GOT3 (cell line): ENCODE measurements around the gene IAH1.

ENCODE experiments used
- DNase-seq: peaks from one replicate; lab custom pipeline; 2025; ENCODE audit warnings: mixed read lengths; lab: John Stamatoyannopoulos, UW

Gene IAH1

GRCh38 chr2:9474361-9475057 lies at the start of gene IAH1:
Gene IAH1, plus strand, starts transcription at chr2:9474551. Its CDS starts 16 bp downstream, at chr2:9474567.
- no peak for DNase-seq

GRCh38 chr2:9428965-9429577 lies 45.3 kb upstream of the IAH1 start:
- no peak for DNase-seq

DNA sequence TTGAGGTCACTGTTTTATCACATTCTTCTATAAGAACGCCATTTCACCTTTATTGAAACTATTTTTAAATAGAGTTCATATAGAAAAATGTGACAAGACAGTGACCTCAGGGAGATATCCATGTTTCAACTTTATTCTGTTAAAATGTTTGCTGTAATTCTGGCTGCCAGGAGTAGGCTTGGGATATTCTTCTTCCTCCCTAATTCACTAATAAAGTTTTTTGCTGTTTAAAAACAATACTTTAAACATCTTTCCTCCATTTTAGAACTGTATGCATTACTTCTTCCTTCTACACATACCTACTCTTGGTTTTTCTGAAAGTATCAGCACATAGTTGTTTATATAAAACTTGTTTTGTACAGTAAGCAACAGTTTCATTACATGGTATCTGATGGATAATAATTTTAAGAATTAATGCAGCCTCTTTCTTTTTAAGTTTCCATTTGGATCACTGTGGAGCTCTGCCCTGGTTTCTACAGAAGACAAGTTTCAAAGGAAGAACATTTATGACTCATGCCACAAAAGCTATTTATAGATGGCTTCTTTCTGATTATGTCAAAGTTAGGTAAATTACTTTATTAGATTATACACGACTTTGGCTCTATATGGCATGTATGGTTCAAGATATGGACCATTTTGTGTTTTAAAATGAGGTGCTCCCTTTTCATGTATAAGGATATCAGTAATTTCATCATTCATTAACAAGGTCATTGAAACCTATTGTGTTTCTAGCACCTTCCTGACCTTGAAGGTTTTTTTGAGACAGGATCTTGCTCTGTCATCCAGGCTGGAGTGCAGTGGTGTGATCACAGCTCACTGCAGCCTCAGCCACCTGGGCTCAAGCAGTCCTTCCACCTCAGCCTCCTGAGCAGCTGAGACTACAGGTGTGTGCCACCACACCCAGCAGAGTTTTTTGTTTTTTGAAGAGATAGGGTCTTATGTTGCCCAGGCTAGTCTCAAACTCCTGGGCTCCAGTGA lies 43.7 kb upstream of the IAH1 start:
- no peak for DNase-seq

GRCh38 chr2:9434489-9434888 lies 39.9 kb upstream of the IAH1 start:
- no peak for DNase-seq

DNA sequence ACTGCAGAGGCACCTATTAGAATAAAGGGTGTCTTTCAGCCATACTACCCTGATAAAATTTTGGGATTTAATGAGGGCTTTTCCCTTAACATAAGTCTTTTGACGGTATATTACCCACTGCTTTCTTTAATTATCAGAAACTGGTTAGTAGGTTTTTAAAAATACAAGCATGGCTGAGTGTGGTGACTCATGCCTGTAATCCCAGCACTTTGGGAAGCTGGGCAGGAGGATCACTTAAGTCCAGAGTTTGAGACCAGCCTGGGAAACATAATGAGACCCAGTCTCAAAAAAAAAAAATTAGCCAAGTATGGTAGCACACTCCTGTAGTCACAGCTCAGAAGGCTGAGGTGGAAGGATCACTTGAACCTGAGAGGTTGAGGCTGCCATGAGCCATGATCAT lies 34.8 kb upstream of the IAH1 start:
- DNase-seq, result no peak

- DNase-seq, result no peak
Observed at GRCh38 chr2:9440058-9440727, 34.2 kb upstream of the IAH1 start.

DNA sequence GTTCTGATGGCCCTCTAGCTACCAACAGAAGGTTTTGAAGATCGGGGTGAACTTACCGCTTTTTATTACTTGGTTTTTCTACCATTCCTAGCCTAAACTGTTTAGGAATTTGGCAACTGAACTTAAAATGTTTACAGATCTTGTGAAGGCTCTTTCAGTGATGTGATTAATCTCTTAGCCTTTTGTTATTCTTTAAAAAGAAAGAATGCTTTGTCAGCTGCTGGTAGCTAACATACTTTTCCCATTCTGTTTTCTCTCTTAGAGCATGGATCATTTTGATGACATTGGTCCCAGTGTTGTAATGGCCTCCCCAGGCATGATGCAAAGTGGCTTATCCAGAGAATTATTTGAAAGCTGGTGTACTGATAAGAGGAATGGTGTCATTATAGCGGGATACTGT lies 32.8 kb upstream of the IAH1 start:
- DNase-seq, result no peak

DNA sequence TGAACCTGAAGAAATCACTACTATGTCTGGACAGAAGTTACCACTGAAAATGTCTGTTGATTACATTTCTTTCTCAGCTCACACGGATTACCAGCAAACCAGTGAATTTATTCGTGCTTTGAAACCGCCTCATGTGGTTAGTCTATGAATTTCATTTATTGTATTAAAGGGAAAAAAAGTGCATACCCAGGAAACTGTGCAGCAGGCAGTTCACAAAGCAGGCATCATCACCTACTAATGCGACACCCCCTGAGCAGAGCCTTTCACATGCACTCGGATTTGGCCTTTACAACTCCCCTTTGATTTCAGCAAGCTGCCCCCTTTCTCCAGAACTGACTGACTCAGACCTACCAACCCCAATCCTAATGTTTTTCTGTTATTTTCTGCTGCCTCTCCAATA lies 30.8 kb upstream of the IAH1 start:
- DNase-seq, result no peak

DNA sequence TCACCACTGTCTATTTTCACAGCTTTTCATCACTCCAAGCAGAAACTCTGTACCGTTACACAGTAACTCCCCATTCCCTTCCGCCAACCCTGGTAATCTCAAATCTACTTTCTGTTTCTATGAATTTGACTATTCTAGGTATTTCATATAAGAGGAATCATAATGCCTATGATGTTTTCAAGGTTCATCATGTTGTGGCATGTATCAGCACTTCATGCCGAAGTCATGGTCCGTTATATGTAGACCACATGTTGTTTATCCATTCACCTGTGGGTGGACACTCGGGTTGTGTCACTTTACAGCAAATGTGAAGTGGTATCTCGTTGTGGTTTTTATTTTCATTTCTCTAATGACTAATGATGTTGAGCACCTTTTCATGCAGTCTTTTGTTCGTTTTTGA lies 29.3 kb upstream of the IAH1 start:
- no peak for DNase-seq

DNA sequence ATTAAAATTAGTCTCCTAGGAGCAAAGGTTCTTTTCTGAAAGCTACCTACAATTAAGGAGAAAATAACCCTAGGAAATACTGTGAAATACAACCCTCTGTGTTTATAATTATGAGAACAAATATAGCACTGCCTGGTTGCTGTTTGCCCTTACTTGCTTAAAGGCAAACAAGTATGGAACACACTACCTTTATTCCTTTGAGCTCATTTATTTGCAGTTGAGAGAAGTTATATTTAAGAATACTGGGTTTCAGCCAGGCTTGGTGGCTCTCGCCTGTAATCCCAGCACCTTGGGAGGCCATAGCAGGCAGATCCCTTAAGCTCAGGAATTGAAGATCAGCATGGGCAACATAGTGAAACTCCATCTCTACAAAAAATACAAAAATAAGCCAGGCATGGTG lies 23.1 kb upstream of the IAH1 start:
- DNase-seq, result no peak

DNA sequence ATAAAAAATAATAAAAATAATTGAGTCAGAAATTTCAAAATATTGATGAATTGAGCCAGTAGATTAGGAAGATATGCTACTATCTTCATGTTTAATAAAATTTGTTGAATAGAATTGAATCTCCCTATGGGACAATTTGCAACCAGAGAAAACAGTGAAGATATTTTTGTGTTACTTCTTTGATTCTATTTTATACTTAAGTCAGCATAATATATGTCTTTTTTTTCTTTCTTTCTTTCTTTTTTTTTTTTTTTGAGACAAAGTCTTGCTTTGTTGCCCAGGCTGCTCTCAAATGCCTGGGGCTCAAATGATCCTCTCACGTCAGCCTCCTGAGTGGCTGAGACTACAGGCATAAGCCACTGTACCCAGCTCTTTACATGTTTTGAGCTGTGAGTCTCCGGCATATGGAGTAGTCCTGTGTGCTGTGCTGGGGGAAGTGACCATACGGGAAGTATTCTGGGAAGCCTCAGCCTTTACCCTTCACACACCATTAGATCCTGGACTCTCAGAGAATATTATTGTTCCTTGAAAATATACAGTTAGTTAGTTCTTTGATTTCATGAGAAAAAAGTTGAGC lies 13.8 kb upstream of the IAH1 start:
- DNase-seq, result no peak

DNA sequence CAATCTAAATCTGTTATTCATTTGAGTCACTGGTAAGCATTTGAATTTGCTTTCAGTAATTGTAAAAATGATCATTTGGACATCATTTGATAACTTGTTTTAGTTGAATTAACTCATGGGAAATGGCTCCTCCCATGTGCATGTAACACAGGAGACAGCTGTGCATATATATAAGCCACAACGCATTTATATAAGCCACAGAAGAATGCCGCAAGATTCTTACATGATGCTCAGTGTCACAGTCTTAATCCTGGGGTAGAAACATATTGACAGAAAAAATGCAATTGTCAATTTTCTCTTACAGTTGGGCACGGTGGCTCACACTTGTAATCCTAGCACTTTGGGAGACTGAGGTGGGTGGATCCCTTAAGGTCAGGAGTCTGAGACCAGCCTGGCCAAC lies 13.3 kb upstream of the IAH1 start:
- DNase-seq, result no peak

DNA sequence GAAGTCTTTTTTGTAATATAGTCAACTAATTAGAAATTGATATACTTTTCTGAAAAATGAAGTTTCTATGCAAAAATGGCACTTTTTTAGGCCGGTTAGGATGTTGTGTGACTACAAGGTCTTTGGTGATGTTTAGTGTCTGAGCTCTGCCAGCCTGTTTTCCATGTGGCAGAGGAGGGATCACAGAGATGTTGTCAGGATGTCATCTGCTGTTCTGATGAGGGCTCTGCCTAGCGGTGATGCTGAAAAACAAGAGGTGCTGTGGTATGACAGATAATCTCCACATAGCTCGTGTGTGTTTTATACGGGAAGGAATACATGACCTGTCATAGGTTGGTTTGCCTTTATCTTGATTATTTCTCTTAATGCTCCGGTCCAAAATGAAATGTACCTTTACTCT lies 12.0 kb upstream of the IAH1 start:
- DNase-seq, result no peak

GRCh38 chr2:9462886-9463697 lies 11.3 kb upstream of the IAH1 start:
- no peak for DNase-seq

DNA sequence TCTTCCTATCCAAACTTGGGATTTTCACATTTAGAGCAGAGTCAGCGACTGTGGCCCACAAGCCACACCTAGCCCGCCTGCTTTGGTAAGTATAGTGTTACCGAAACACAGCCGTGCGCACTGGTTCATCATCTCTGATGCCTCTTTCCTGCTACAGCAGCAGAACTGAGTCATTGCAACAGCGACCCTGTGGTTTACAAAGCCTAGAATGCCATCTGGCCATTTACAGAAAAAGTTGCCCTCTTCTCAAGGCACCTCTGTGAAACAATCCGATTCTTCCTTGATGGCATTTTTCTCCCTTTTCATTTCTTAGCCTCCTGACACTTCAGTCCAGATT lies 10.7 kb upstream of the IAH1 start:
- no peak for DNase-seq

DNA sequence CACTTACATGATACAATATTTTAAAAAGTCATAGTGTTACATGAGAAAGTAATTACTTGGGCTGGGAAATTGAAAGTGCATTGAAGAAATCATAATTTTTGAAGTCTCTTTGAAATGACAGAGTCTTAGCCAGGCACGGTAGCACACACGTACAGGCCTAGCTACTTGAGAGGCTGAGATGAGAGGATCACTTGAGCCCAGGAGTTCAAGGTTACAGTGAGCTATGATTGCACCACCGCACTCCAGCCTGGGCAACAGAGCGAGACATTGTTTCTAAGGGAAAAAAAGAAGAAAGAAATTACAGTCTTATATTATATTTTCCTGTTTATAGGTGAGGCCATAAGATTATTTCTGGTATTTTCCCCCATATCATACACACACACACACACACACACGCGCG lies 9.2 kb upstream of the IAH1 start:
- no peak for DNase-seq

- no peak for DNase-seq
Observed at GRCh38 chr2:9466147-9466683, 8.1 kb upstream of the IAH1 start.

GRCh38 chr2:9467687-9468086 lies 6.7 kb upstream of the IAH1 start:
- no peak for DNase-seq

DNA sequence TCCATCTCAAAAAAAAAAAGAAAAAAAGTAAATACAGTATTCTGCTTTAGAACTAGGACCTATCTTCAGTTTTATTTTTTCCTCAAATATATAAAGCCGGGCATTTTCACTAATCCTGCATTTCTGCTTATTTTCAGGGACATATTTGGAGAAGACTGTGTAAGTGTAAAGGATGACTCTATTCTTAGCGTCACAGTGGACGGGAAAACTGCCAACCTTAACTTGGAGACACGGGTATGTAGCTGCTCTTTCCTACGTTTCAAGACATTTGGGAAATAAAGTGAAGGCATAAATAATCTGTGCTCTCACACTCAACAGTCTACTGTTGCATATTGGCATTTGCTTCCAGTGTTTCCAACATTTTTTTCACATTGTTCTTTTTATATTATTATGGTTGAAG lies 3.1 kb upstream of the IAH1 start:
- no peak for DNase-seq

- no peak for DNase-seq
Observed at GRCh38 chr2:9472511-9472910, 1.8 kb upstream of the IAH1 start.
